OCI-LY3 (cell line): ENCODE measurements around the gene CADM2.

ENCODE experiments used
- H2AFZ ChIP-seq: fragments of 200-600, 300-600 bp; shearing (Covaris generic); 2 replicates; pipeline ENCODE4 v1.6.0; 2014; ENCODE audit warnings: antibody characterized with exemption, low read depth, low read length
- H3K27ac ChIP-seq: fragments of 200-600, 300-600 bp; sonication (generic); 2 replicates; pipeline ENCODE4 v1.5.1; 2014; ENCODE audit warnings: mild to moderate bottlenecking, low read length, moderate library complexity, mixed read lengths
- H3K27me3 ChIP-seq: fragments of 200-600, 300-600 bp; sonication (generic); 2 replicates; pipeline ENCODE4 v1.6.1; 2014; ENCODE audit warnings: low read depth, low read length, mixed read lengths
- H3K36me3 ChIP-seq: fragments of 200-600, 300-600 bp; sonication (generic); replicated peaks from 2 replicates; pipeline ENCODE3; 2014; ENCODE audit warnings: low read depth, low read length, mixed read lengths
- H3K4me1 ChIP-seq: fragments of 300-600, 200-600 bp; sonication (generic); 2 replicates; pipeline ENCODE4 v1.6.1; 2014; ENCODE audit warnings: low read length, mixed read lengths
- H3K4me2 ChIP-seq: fragments of 200-600, 300-600 bp; sonication (generic); 2 replicates; pipeline ENCODE4 v1.6.1; 2014; ENCODE audit warnings: low read length, mixed read lengths
- H3K4me3 ChIP-seq: fragments of 300-600, 200-600 bp; sonication (generic); 2 replicates; pipeline ENCODE4 v1.5.1; 2014; ENCODE audit warnings: antibody characterized with exemption, mild to moderate bottlenecking, low read length, moderate library complexity
- H3K79me2 ChIP-seq: fragments of 300-600, 200-600 bp; shearing (Covaris generic); 2 replicates; pipeline ENCODE4 v1.6.1; 2014; ENCODE audit warnings: mild to moderate bottlenecking, low read length, mixed read lengths
- H3K9ac ChIP-seq: fragments of 300-600, 200-600 bp; shearing (Covaris generic); 2 replicates; pipeline ENCODE4 v1.6.0; 2014; ENCODE audit warnings: mild to moderate bottlenecking, low read length, moderate library complexity
- H3K9me3 ChIP-seq: fragments of 200-600, 300-600 bp; shearing (Covaris generic); 2 replicates; pipeline ENCODE4 v1.6.1; 2014; ENCODE audit warnings: low read length, mixed read lengths; ENCODE audit not compliant: insufficient read depth
- H4K20me1 ChIP-seq: fragments of 200-600, 300-600 bp; sonication (generic); 2 replicates; pipeline ENCODE4 v1.6.1; 2016; ENCODE audit warnings: low read length, mixed read lengths; ENCODE audit not compliant: insufficient read depth
- CTCF ChIP-seq: fragments of 200-600, 300-600 bp; sonication (generic); IDR thresholded peaks from 2 replicates; pipeline ENCODE4 v1.5.1; 2014; ENCODE audit warnings: antibody characterized with exemption, low read length, low read depth
- EZH2phosphoT487 ChIP-seq: fragments of 200-600 bp; shearing (Covaris generic); IDR thresholded peaks from 2 replicates; pipeline ENCODE4 v1.6.1; 2018; ENCODE audit warnings: antibody characterized with exemption, mixed run types, low read depth

CADM2 gene

GRCh38 chr3:85801955-85802354, 843.2 kb downstream of the CADM2 start:
- no peaks in the 10 kb centered on the region for H4K20me1 ChIP-seq
- no peak overlapping the region for H2AFZ ChIP-seq
- no peak overlapping the region for H3K27ac ChIP-seq
- H3K4me1 ChIP-seq = no peaks in the 10 kb centered on the region
- H3K36me3 ChIP-seq = no peaks in the 10 kb centered on the region
- no peaks in the 10 kb centered on the region for H3K9me3 ChIP-seq
- no peak overlapping the region for H3K9ac ChIP-seq
- no peaks in the 10 kb centered on the region for H3K27me3 ChIP-seq
- TF ChIP-seq EZH2phosphoT487 (no peak), CTCF (peak; percentile 92)
- no peaks in the 10 kb centered on the region for H3K79me2 ChIP-seq
- H3K4me3 ChIP-seq = no peak overlapping the region
- peak overlapping the region; percentile 8; the same call in 1 of the 2 replicates for H3K4me2 ChIP-seq

- no peaks in the 10 kb centered on the region for H3K27me3 ChIP-seq
- no peaks in the 10 kb centered on the region for H3K4me1 ChIP-seq
- TF ChIP-seq CTCF (no peak), EZH2phosphoT487 (no peak)
- no peak overlapping the region for H3K27ac ChIP-seq
- H3K4me2 ChIP-seq = no peak overlapping the region
- H3K79me2 ChIP-seq = no peaks in the 10 kb centered on the region
- H3K9ac ChIP-seq = no peak overlapping the region
- H4K20me1 ChIP-seq = no peaks in the 10 kb centered on the region
- no peak overlapping the region for H3K4me3 ChIP-seq
- no peaks in the 10 kb centered on the region for H3K9me3 ChIP-seq
- H3K36me3 ChIP-seq = no peaks in the 10 kb centered on the region
- H2AFZ ChIP-seq = no peak overlapping the region
Observed at GRCh38 chr3:85808755-85809154, 850.0 kb downstream of the CADM2 start.

GRCh38 chr3:85821130-85821756, 862.5 kb downstream of the CADM2 start:
- Histone ChIP-seq H3K4me3 (no peak overlapping the region), H3K4me1 (peaks cover 10% of the 10 kb centered on the region), H3K27me3 (no peaks in the 10 kb centered on the region), H3K9me3 (no peaks in the 10 kb centered on the region), H3K36me3 (no peaks in the 10 kb centered on the region), H3K27ac (no peak overlapping the region), H3K4me2 (peak overlapping the region; percentile 33), H3K9ac (no peak overlapping the region), H4K20me1 (no peaks in the 10 kb centered on the region), H2AFZ (no peak overlapping the region), H3K79me2 (no peaks in the 10 kb centered on the region)
- TF ChIP-seq CTCF = peak; percentile 92
- TF ChIP-seq EZH2phosphoT487 = no peak

- no peak for TF ChIP-seq CTCF
- TF ChIP-seq EZH2phosphoT487 = no peak
- H3K27ac ChIP-seq = no peak overlapping the region
- no peaks in the 10 kb centered on the region for H3K79me2 ChIP-seq
- H3K4me3 ChIP-seq = no peak overlapping the region
- H2AFZ ChIP-seq = no peak overlapping the region
- H3K9me3 ChIP-seq = no peaks in the 10 kb centered on the region
- H3K4me1 ChIP-seq = peaks cover 9% of the 10 kb centered on the region
- no peaks in the 10 kb centered on the region for H4K20me1 ChIP-seq
- H3K9ac ChIP-seq = no peak overlapping the region
- H3K27me3 ChIP-seq = no peaks in the 10 kb centered on the region
- no peaks in the 10 kb centered on the region for H3K36me3 ChIP-seq
- H3K4me2 ChIP-seq = no peak overlapping the region
Observed at GRCh38 chr3:85835857-85836440, 877.2 kb downstream of the CADM2 start.
